Effector memory CD8-positive, alpha-beta T cell (primary cell): ENCODE results near the gene EVI5.
"Not testable (repeated sequence)": the region's sequence is repeated elsewhere in the genome, so short reads cannot be mapped to it uniquely, and the experiment has no call there.

Experiments used
- ATAC-seq: fragments of 150-1000 bp; cut with Tn5 transposase; replicated peaks from 2 replicates; pipeline ENCODE4 v1.10.0; 2021; ENCODE audit warnings: mild to moderate bottlenecking, moderate library complexity
- DNase-seq, 3 experiments: peaks; one replicate each; pipeline ENCODE4 v3.0.0; 2021
- H3K27ac Mint-ChIP-seq, 2 donors: one replicate each; pipeline ENCODE4 v1.8.0; 2022; ENCODE audit warnings: mild to moderate bottlenecking in 2 of 2, mixed read lengths in 2 of 2, moderate library complexity in 2 of 2
- H3K27me3 Mint-ChIP-seq, 2 donors: one replicate each; pipeline ENCODE4 v1.8.0; 2022; ENCODE audit warnings: mixed read lengths in 2 of 2
- H3K36me3 Mint-ChIP-seq: one replicate; pipeline ENCODE4 v1.8.0; 2022; ENCODE audit warnings: mild to moderate bottlenecking, moderate library complexity, mixed read lengths; ENCODE audit not compliant: insufficient read depth
- H3K4me1 Mint-ChIP-seq, 2 donors: one replicate each; pipeline ENCODE4 v1.8.0; 2022; ENCODE audit warnings: low read depth in 2 of 2, mixed read lengths in 2 of 2
- H3K4me3 Mint-ChIP-seq, 2 donors: one replicate each; pipeline ENCODE4 v1.8.0; 2022; ENCODE audit warnings: mild to moderate bottlenecking in 2 of 2, mixed read lengths in 2 of 2, moderate library complexity in 2 of 2
- H3K9me3 Mint-ChIP-seq, 2 donors: one replicate each; pipeline ENCODE4 v1.8.0; 2022; ENCODE audit warnings: mixed read lengths in 2 of 2

The EVI5 gene

GRCh38 chr1:92544756-92545165, 240.1 kb downstream of the EVI5 start:
- DNase-seq: no peak
- Mint-ChIP-seq H3K36me3 (peaks cover 2% of the 10 kb centered on the region), H3K4me3 (no peak overlapping the region)

GRCh38 chr1:92543131-92544055, 241.5 kb downstream of the EVI5 start:
- Mint-ChIP-seq H3K9me3 (no peaks in the 10 kb centered on the region), H3K27ac (no peak overlapping the region), H3K4me3 (no peak overlapping the region), H3K36me3 (peaks cover 2% of the 10 kb centered on the region), H3K4me1 (peaks cover 5 to 14% of the 10 kb centered on the region in 2 donors), H3K27me3 (no peaks in the 10 kb centered on the region)
- DNase-seq: no peak
- no peak for ATAC-seq

More at GRCh38 chr1:92544756-92545165, 240.1 kb downstream of the EVI5 start:
- Mint-ChIP-seq H3K27me3 (no peaks in the 10 kb centered on the region), H3K4me1 (peaks cover 0 to 6% of the 10 kb centered on the region in 2 donors), H3K9me3 (no peaks in the 10 kb centered on the region), H3K27ac (no peak overlapping the region)
- ATAC-seq: peak; percentile 22

- Mint-ChIP-seq H3K36me3 (peaks cover 2% of the 10 kb centered on the region), H3K27ac (peak overlapping the region; percentile 42 to 83), H3K4me3 (peak overlapping the region; percentile 11 to 30), H3K9me3 (no peaks in the 10 kb centered on the region), H3K27me3 (no peaks in the 10 kb centered on the region), H3K4me1 (peaks cover 16 to 27% of the 10 kb centered on the region in 2 donors)
- DNase-seq: no peak
- peak; percentile 26 for ATAC-seq
These were observed 246.4 kb downstream of the EVI5 start for GRCh38 chr1:92538413-92539061.

- ATAC-seq: peak; percentile 67
- Mint-ChIP-seq H3K27me3 (no peaks in the 10 kb centered on the region), H3K27ac (peak overlapping the region; percentile 42 to 83), H3K9me3 (no peaks in the 10 kb centered on the region), H3K4me3 (peak overlapping the region; percentile 11 to 30), H3K4me1 (peaks cover 16 to 32% of the 10 kb centered on the region in 2 donors), H3K36me3 (peaks cover 2% of the 10 kb centered on the region)
- DNase-seq: peak in 2 of 3 experiments; percentile 14 to 15
These were observed 246.9 kb downstream of the EVI5 start for GRCh38 chr1:92538048-92538412.

- ATAC-seq: peak; percentile 70
- H3K36me3 Mint-ChIP-seq: peaks cover 3% of the 10 kb centered on the region
- no peaks in the 10 kb centered on the region for H3K27me3 Mint-ChIP-seq
- H3K9me3 Mint-ChIP-seq: no peaks in the 10 kb centered on the region
- peak in 2 of 3 experiments; percentile 9 to 15 for DNase-seq
- peak overlapping the region; percentile 42 to 83 for H3K27ac Mint-ChIP-seq
- peaks cover 22 to 40% of the 10 kb centered on the region in 2 donors for H3K4me1 Mint-ChIP-seq
- peak overlapping the region in 1 of 2 donors; percentile 30 for H3K4me3 Mint-ChIP-seq
These were observed 247.7 kb downstream of the EVI5 start for GRCh38 chr1:92536980-92537884.

GRCh38 chr1:92536211-92536979, 248.5 kb downstream of the EVI5 start:
- ATAC-seq (peak; percentile 30), DNase-seq (no peak)
- Mint-ChIP-seq H3K36me3 (peaks cover 4% of the 10 kb centered on the region), H3K4me1 (peaks cover 29 to 48% of the 10 kb centered on the region in 2 donors), H3K9me3 (no peaks in the 10 kb centered on the region), H3K27ac (peak overlapping the region; percentile 42 to 83), H3K27me3 (no peaks in the 10 kb centered on the region), H3K4me3 (peak overlapping the region in 1 of 2 donors; percentile 30)

- not testable (repeated sequence) for H3K9me3 Mint-ChIP-seq, DNase-seq, H3K27me3 Mint-ChIP-seq, H3K36me3 Mint-ChIP-seq, ATAC-seq
- H3K27ac Mint-ChIP-seq: peak overlapping the region; percentile 82 to 89
- peaks cover 21 to 42% of the 10 kb centered on the region in 2 donors for H3K4me1 Mint-ChIP-seq
- H3K4me3 Mint-ChIP-seq: peak overlapping the region; percentile 7 to 64
These were observed 252.5 kb downstream of the EVI5 start for GRCh38 chr1:92532371-92532770.

GRCh38 chr1:92531939-92532338, 253.0 kb downstream of the EVI5 start:
- Mint-ChIP-seq H3K4me3 (peak overlapping the region; percentile 7 to 64), H3K4me1 (peaks cover 21 to 41% of the 10 kb centered on the region in 2 donors), H3K27ac (peak overlapping the region; percentile 82 to 89)
- DNase-seq, ATAC-seq, H3K36me3 Mint-ChIP-seq, H3K9me3 Mint-ChIP-seq, H3K27me3 Mint-ChIP-seq: not testable (repeated sequence)

- Mint-ChIP-seq H3K27ac (no peak overlapping the region), H3K4me1 (peaks cover 16 to 19% of the 10 kb centered on the region in 2 donors), H3K4me3 (no peak overlapping the region)
These were observed 257.2 kb downstream of the EVI5 start for GRCh38 chr1:92527670-92528069.

GRCh38 chr1:92524944-92525590, 259.8 kb downstream of the EVI5 start:
- not testable (repeated sequence) for H3K9me3 Mint-ChIP-seq, H3K27ac Mint-ChIP-seq

More at GRCh38 chr1:92527670-92528069, 257.2 kb downstream of the EVI5 start:
- H3K9me3 Mint-ChIP-seq: peaks cover 0 to 6% of the 10 kb centered on the region in 2 donors
- H3K27me3 Mint-ChIP-seq: no peaks in the 10 kb centered on the region
- ATAC-seq (no peak), DNase-seq (no peak)
- peaks cover 4% of the 10 kb centered on the region for H3K36me3 Mint-ChIP-seq

GRCh38 chr1:92519043-92519442, 265.9 kb downstream of the EVI5 start:
- DNase-seq (no peak), ATAC-seq (no peak)
- Mint-ChIP-seq H3K9me3 (no peaks in the 10 kb centered on the region), H3K4me1 (no peaks in the 10 kb centered on the region), H3K4me3 (no peak overlapping the region), H3K27me3 (no peaks in the 10 kb centered on the region), H3K36me3 (no peaks in the 10 kb centered on the region), H3K27ac (no peak overlapping the region)

More at GRCh38 chr1:92524944-92525590, 259.8 kb downstream of the EVI5 start:
- not testable (repeated sequence) for H3K4me3 Mint-ChIP-seq, ATAC-seq, H3K4me1 Mint-ChIP-seq, H3K36me3 Mint-ChIP-seq, H3K27me3 Mint-ChIP-seq, DNase-seq

- H3K27ac Mint-ChIP-seq: no peak overlapping the region
- no peaks in the 10 kb centered on the region for H3K4me1 Mint-ChIP-seq
- no peaks in the 10 kb centered on the region for H3K27me3 Mint-ChIP-seq
- DNase-seq: no peak
- no peaks in the 10 kb centered on the region for H3K9me3 Mint-ChIP-seq
- H3K4me3 Mint-ChIP-seq: no peak overlapping the region
- no peaks in the 10 kb centered on the region for H3K36me3 Mint-ChIP-seq
- ATAC-seq: no peak
These were observed 268.3 kb downstream of the EVI5 start for GRCh38 chr1:92516574-92516973.
